ENCODE measurements around the gene DHRS2. TPM values are rescaled to one million over a fixed set of nuclear protein-coding genes. Genes with fewer than 3 reads are reported as not detected.

DHRS2 gene
- total and polyA plus RNA-seq, 7 experiments from 2014 or later, result 0.63 to 5.5 TPM; not detected in 5

DNA sequence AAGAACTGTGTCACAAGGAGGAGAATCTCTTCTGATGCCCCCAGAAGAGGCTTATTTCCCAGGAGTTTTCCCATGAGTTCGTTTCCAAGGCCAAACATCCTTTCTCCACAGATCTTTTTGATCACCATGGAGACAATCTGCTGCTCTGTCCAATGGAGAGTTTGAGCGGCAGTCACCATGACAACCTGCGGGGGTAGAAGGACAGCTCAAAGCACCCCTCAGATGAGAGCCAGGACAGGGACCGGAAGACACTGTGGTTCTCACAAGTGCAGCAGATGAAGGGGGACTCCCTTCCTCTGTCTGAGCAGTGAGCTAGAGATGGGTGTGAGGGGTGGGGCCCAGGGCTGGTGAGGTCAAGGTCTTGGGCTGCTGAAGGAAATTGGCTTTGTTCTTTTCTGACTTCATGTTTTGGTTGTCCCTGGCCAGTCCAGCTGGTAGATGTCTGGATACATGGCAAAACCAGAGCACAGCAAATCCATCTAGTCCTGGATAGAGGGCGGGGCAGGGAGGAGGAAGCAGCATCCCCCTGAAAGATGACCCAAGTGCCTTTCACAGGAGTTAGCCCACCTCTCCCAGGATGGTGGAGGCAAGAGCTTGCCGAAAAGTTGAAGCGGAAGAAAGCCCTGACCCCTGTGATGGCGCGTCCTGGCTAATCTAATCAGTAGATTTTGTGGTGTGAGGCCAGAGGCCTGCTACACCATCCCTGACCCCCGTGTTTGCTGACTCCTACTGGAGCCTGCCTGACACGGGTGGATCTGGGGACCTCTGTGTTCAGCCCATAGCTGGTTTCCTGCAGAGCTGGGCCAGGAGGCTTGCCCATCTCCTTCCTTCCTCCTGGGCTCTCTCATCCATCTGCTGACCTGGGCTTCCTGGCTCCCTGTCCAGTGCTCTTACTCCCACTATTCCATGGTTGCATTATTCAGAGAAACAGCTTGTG lies 24.4 kb downstream of the DHRS2 start:
- ChIA-PET POLR2A (no interaction called here), CTCF (no interaction called here)
- H3K9me3 Mint-ChIP-seq, result no peaks in the 10 kb centered on the region
- H3K4me3 Mint-ChIP-seq, result no peak overlapping the region
- no peaks in the 10 kb centered on the region for H3K36me3 Mint-ChIP-seq
- intact Hi-C loops (cut with micrococcal nuclease), result loop anchor here in 1 of 2 donors (10.0 kb wide), 1 partner anchor 254 kb away; no protein-coding TSS in a partner anchor
- H3K27me3 ChIP-seq (ENCODE audit: control insufficient read depth in 2 of 2, insufficient read depth in 2 of 2, low read length in 2 of 2), result peaks cover 0 to 3% of the 10 kb centered on the region in 2 donors
- peak; percentile 87 for ATAC-seq
- no peak for DNase-seq
- H3K27ac Mint-ChIP-seq, result no peak overlapping the region
- no peaks in the 10 kb centered on the region for H3K9me3 ChIP-seq (ENCODE audit: control insufficient read depth in 2 of 3, low read length in 3 of 3)
- peaks cover 0 to 12% of the 10 kb centered on the region in 2 donors for H3K4me1 ChIP-seq (ENCODE audit: control insufficient read depth in 2 of 2, insufficient read depth in 2 of 2, low read length in 2 of 2)
- H3K4me1 Mint-ChIP-seq, result peaks cover 0 to 4% (median 0%) of the 10 kb centered on the region in 7 donors
- H3K27me3 Mint-ChIP-seq, result peaks cover 0 to 11% (median 4%) of the 10 kb centered on the region in 5 donors
- H3K4me3 ChIP-seq (ENCODE audit: low read length), result no peak overlapping the region
- H3K36me3 ChIP-seq (ENCODE audit: control insufficient read depth in 2 of 3, insufficient read depth in 3 of 3, low read length in 3 of 3), result no peaks in the 10 kb centered on the region
- no peak overlapping the region for H3K27ac ChIP-seq (ENCODE audit: low read depth, low read length)

DNA sequence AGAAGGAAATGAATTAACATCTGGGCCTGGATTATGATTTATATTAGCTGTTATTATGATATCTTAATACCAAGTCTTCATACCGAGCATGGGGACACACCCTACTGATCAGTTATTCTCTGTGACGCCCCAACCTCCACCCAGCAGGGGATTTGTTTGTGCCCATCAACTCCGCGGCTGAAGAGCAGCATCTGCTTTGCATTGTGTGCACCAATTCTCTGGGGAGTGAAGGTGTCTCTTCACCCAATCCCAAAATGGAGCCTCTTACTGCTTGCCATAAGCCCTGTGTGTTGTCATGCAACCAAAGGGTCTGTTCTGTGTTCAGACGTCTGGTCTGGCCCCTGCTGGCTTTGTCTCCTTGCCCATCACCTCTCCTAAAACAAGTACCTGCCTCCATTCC lies 25.4 kb downstream of the DHRS2 start:
- peaks cover 0 to 3% of the 10 kb centered on the region in 2 donors for H3K27me3 ChIP-seq (ENCODE audit: control insufficient read depth in 2 of 2, insufficient read depth in 2 of 2, low read length in 2 of 2)
- no peak overlapping the region for H3K27ac Mint-ChIP-seq

DNA sequence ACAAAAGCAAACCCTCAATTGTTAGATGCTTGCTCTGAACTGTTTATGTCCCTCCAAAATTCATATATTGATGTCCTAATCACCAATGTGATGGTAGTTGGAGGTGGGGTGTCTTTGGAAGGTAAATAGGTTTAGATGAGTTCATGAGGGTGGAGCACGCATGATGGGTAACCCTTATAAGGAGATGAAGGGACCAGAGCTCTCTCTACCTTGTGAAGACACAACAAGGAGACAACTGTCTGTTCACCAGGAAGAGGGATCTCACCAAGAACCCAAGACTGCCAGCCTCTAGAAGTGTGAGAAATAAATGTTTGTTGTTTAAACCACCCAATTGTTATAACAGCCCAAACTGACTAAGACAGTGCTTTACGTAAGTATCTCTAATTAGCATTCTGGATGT lies 27.0 kb downstream of the DHRS2 start:
- no peak overlapping the region for H3K27ac Mint-ChIP-seq
- Histone ChIP-seq H3K36me3 (ENCODE audit: control insufficient read depth in 2 of 3, insufficient read depth in 3 of 3, low read length in 3 of 3) (no peaks in the 10 kb centered on the region), H3K27ac (ENCODE audit: low read depth, low read length) (no peak overlapping the region), H3K4me3 (ENCODE audit: low read length) (no peak overlapping the region), H3K27me3 (ENCODE audit: control insufficient read depth in 2 of 2, insufficient read depth in 2 of 2, low read length in 2 of 2) (peaks cover 0 to 3% of the 10 kb centered on the region in 2 donors), H3K4me1 (ENCODE audit: control insufficient read depth in 2 of 2, insufficient read depth in 2 of 2, low read length in 2 of 2) (peaks cover 0 to 12% of the 10 kb centered on the region in 2 donors), H3K9me3 (ENCODE audit: control insufficient read depth in 2 of 3, low read length in 3 of 3) (no peaks in the 10 kb centered on the region)
- ATAC-seq (peak; percentile 69), DNase-seq (no peak)
- no peaks in the 10 kb centered on the region for H3K36me3 Mint-ChIP-seq
- H3K4me3 Mint-ChIP-seq, result no peak overlapping the region
- intact Hi-C loops (cut with micrococcal nuclease), result loop anchor here in 1 of 2 donors (10.0 kb wide), 1 partner anchor 252 kb away; no protein-coding TSS in a partner anchor
- H3K27me3 Mint-ChIP-seq, result peaks cover 0 to 8% (median 4%) of the 10 kb centered on the region in 5 donors
- CTCF ChIA-PET, result no interaction called here
- POLR2A ChIA-PET, result no interaction called here
- peaks cover 0 to 4% (median 0%) of the 10 kb centered on the region in 7 donors for H3K4me1 Mint-ChIP-seq
- H3K9me3 Mint-ChIP-seq, result no peaks in the 10 kb centered on the region

More for the DNA sequence above, 25.4 kb downstream of the DHRS2 start:
- Histone ChIP-seq H3K4me3 (ENCODE audit: low read length) (no peak overlapping the region), H3K9me3 (ENCODE audit: control insufficient read depth in 2 of 3, low read length in 3 of 3) (no peaks in the 10 kb centered on the region), H3K36me3 (ENCODE audit: control insufficient read depth in 2 of 3, insufficient read depth in 3 of 3, low read length in 3 of 3) (no peaks in the 10 kb centered on the region), H3K27ac (ENCODE audit: low read depth, low read length) (no peak overlapping the region), H3K4me1 (ENCODE audit: control insufficient read depth in 2 of 2, insufficient read depth in 2 of 2, low read length in 2 of 2) (peaks cover 0 to 12% of the 10 kb centered on the region in 2 donors)
- no peaks in the 10 kb centered on the region for H3K36me3 Mint-ChIP-seq
- DNase-seq (no peak), ATAC-seq (no peak)
- intact Hi-C loops (cut with micrococcal nuclease), result loop anchor here in 1 of 2 donors (10.0 kb wide), 1 partner anchor 253 kb away; no protein-coding TSS in a partner anchor
- POLR2A ChIA-PET, result no interaction called here
- no peak overlapping the region for H3K4me3 Mint-ChIP-seq
- CTCF ChIA-PET, result no interaction called here
- H3K27me3 Mint-ChIP-seq, result peaks cover 0 to 11% (median 4%) of the 10 kb centered on the region in 5 donors
- H3K4me1 Mint-ChIP-seq, result peaks cover 0 to 4% (median 0%) of the 10 kb centered on the region in 7 donors
- H3K9me3 Mint-ChIP-seq, result no peaks in the 10 kb centered on the region

DNA sequence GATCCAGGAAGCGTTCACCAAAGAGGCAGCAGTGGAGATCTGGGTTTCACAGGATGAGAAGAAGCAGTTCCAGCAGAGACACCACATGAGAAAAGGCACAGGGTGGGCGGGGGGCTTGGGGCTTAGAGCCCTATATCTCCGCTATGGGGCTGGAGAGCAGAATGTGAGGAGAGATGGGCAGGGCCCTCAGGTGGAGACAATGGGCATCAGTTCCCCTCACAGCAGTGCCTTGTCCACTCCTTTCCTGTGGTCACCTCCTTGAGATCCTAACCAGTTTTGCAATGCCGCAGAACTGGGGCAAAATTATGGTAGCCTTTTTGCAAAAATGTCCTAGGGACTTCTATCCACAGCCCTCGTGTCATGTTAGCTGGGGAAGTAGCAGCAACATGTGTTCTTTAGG lies 27.5 kb downstream of the DHRS2 start:
- H3K27ac Mint-ChIP-seq, result no peak overlapping the region
- Histone ChIP-seq H3K9me3 (ENCODE audit: control insufficient read depth in 2 of 3, low read length in 3 of 3) (no peaks in the 10 kb centered on the region), H3K4me1 (ENCODE audit: control insufficient read depth in 2 of 2, insufficient read depth in 2 of 2, low read length in 2 of 2) (peaks cover 0 to 12% of the 10 kb centered on the region in 2 donors), H3K36me3 (ENCODE audit: control insufficient read depth in 2 of 3, insufficient read depth in 3 of 3, low read length in 3 of 3) (no peaks in the 10 kb centered on the region), H3K27me3 (ENCODE audit: control insufficient read depth in 2 of 2, insufficient read depth in 2 of 2, low read length in 2 of 2) (peaks cover 0 to 3% of the 10 kb centered on the region in 2 donors), H3K27ac (ENCODE audit: low read depth, low read length) (no peak overlapping the region), H3K4me3 (ENCODE audit: low read length) (no peak overlapping the region)
- ATAC-seq, result no peak
- H3K27me3 Mint-ChIP-seq, result peaks cover 0 to 6% (median 4%) of the 10 kb centered on the region in 5 donors
- H3K36me3 Mint-ChIP-seq, result no peaks in the 10 kb centered on the region
- H3K4me3 Mint-ChIP-seq, result no peak overlapping the region
- intact Hi-C loops (cut with micrococcal nuclease), result loop anchor here in 1 of 2 donors (10.0 kb wide), 1 partner anchor 251 kb away; no protein-coding TSS in a partner anchor
- ChIA-PET POLR2A (no interaction called here), CTCF (no interaction called here)
- peaks cover 0 to 4% (median 0%) of the 10 kb centered on the region in 7 donors for H3K4me1 Mint-ChIP-seq
- DNase-seq, result no peak
- no peaks in the 10 kb centered on the region for H3K9me3 Mint-ChIP-seq

DNA sequence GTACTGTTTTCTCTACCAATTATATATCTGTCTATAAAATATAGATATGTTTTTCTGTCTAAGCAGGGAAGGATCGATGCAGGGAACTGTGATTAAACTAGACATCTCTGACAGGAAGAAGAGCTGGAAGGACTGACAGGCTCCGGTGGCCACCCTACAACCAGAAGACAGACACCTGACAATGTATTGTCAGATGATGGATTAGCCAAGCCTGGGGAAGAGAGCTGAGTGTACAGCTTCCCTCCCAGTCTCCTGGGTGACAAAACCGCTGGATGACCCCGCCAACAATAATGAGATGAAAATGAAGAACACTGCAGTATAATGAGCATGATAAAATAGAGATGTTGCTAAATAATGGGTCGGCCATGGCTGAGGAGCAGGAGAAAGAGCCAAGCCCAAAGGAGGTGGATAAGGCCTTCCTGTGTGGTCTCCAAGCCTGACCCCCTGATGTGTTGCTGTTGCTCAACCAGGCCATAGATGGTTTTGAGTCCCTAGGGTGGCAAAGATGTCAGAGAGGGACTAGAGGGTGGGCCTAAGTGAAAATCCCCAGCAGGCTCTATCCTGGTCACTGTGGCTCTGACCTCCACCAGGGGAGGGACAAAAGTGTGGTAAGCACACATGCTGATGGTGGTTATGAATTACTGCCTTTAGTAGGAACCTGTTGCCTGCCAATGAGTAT lies 28.2 kb downstream of the DHRS2 start:
- Histone ChIP-seq H3K4me3 (ENCODE audit: low read length) (no peak overlapping the region), H3K27ac (ENCODE audit: low read depth, low read length) (no peak overlapping the region), H3K36me3 (ENCODE audit: control insufficient read depth in 2 of 3, insufficient read depth in 3 of 3, low read length in 3 of 3) (no peaks in the 10 kb centered on the region), H3K4me1 (ENCODE audit: control insufficient read depth in 2 of 2, insufficient read depth in 2 of 2, low read length in 2 of 2) (peaks cover 0 to 12% of the 10 kb centered on the region in 2 donors), H3K27me3 (ENCODE audit: control insufficient read depth in 2 of 2, insufficient read depth in 2 of 2, low read length in 2 of 2) (peaks cover 0 to 3% of the 10 kb centered on the region in 2 donors), H3K9me3 (ENCODE audit: control insufficient read depth in 2 of 3, low read length in 3 of 3) (no peaks in the 10 kb centered on the region)
- no peak for ATAC-seq
- peaks cover 0 to 6% (median 4%) of the 10 kb centered on the region in 5 donors for H3K27me3 Mint-ChIP-seq
- no peak overlapping the region for H3K27ac Mint-ChIP-seq
- no peak overlapping the region for H3K4me3 Mint-ChIP-seq
- DNase-seq, result no peak
- intact Hi-C loops (cut with micrococcal nuclease), result loop anchor here in 1 of 2 donors (10.0 kb wide), 1 partner anchor 250 kb away; no protein-coding TSS in a partner anchor
- CTCF ChIA-PET, result no interaction called here
- H3K4me1 Mint-ChIP-seq, result peaks cover 0 to 4% (median 0%) of the 10 kb centered on the region in 7 donors
- POLR2A ChIA-PET, result no interaction called here
- no peaks in the 10 kb centered on the region for H3K36me3 Mint-ChIP-seq
- H3K9me3 Mint-ChIP-seq, result no peaks in the 10 kb centered on the region

DNA sequence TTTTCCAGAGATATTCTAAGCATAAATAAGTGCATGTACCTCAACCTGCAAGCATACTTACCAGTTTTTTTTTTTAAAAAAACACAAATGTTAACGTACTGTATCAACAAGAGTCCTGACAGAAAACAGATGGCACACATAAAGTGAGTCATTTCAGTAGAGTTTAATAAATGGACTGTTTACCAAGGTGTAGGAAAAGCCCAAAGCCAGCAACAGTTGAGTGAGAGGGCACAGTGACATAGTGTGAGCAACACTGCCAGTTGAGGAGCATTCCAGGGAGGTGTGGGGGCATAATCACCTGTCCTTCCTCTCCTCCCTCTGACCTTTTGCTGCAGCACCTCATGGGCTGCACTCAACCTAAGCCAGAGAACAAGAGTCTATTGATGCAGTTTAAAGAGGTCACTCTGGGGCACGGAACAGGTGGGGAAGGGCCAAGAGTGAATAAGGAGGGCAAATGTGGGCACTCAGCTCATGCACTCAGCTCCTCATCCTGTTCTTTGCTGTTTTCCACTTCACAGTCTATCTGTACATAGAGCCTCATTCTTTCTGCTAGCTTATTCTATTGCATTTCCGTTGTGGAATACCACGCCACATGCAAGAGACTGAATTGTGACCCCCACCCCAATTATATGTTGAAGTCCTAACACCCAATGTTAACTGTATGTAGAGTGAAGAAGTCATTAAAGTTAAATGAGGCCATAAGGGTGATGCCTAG lies 29.3 kb downstream of the DHRS2 start:
- Histone ChIP-seq H3K9me3 (ENCODE audit: control insufficient read depth in 2 of 3, low read length in 3 of 3) (no peaks in the 10 kb centered on the region), H3K27ac (ENCODE audit: low read depth, low read length) (no peak overlapping the region), H3K27me3 (ENCODE audit: control insufficient read depth in 2 of 2, insufficient read depth in 2 of 2, low read length in 2 of 2) (no peaks in the 10 kb centered on the region), H3K4me3 (ENCODE audit: low read length) (no peak overlapping the region), H3K36me3 (ENCODE audit: control insufficient read depth in 2 of 3, insufficient read depth in 3 of 3, low read length in 3 of 3) (no peaks in the 10 kb centered on the region), H3K4me1 (ENCODE audit: control insufficient read depth in 2 of 2, insufficient read depth in 2 of 2, low read length in 2 of 2) (peaks cover 0 to 8% of the 10 kb centered on the region in 2 donors)
- no peak overlapping the region for H3K27ac Mint-ChIP-seq
- intact Hi-C loops (cut with micrococcal nuclease), result loop anchor here (1.0 to 10.0 kb wide), 2 partner anchors 76 to 249 kb away; no protein-coding TSS in a partner anchor
- peaks cover 0 to 4% (median 1%) of the 10 kb centered on the region in 5 donors for H3K27me3 Mint-ChIP-seq
- H3K4me3 Mint-ChIP-seq, result no peak overlapping the region
- H3K36me3 Mint-ChIP-seq, result no peaks in the 10 kb centered on the region
- DNase-seq (no peak), ATAC-seq (no peak)
- peaks cover 0 to 4% (median 0%) of the 10 kb centered on the region in 7 donors for H3K4me1 Mint-ChIP-seq
- no peaks in the 10 kb centered on the region for H3K9me3 Mint-ChIP-seq
- ChIA-PET POLR2A (no interaction called here), CTCF (interaction anchor here (0.6 to 1.2 kb wide), 4 partner anchors 33 to 288 kb away, joined by 3 read pairs; partner anchors contain the start of gene DHRS4)

All from naive thymus-derived CD4-positive, alpha-beta T cell (primary cell).